B cell (primary cell): ENCODE data around the gene CPED1.

Experiments
- CTCF ChIP-seq: fragments of 200-600 bp; IDR thresholded peaks from one replicate; pipeline ENCODE4 v1.8.0; 2022; ENCODE audit warnings: antibody characterized with exemption, mild to moderate bottlenecking
- EZH2 ChIP-seq: IDR thresholded peaks from 2 replicates; pipeline ENCODE4 v1.6.1; 2012; ENCODE audit warnings: borderline replicate concordance, low read depth, mild to moderate bottlenecking, moderate library complexity, low read length; ENCODE audit not compliant: insufficient read depth, poor library complexity, severe bottlenecking

GRCh38 chr7:120989257-120990220 is 1.0 kb downstream of the CPED1 start:
- TF ChIP-seq EZH2 (no peak), CTCF (no peak)
